Stimulated activated CD4-positive, alpha-beta T cell treated with anti-CD3 and anti-CD28 coated beads, Interleukin-1b, Interleukin-23, amount 100 ng/mL, for 24 hours (primary cell): ENCODE results near the gene PHACTR3.

Experiments used
- DNase-seq, 4 experiments: peaks; one replicate each; pipeline ENCODE4 v3.0.0-alpha.2; 2020; ENCODE audit warnings: low read depth in 4 of 4, low spot score in 1 of 4

PHACTR3 gene

GRCh38 chr20:59787538-59787890, 183.2 kb downstream of the PHACTR3 start:
- DNase-seq, result no peak

GRCh38 chr20:59788196-59788735, 183.9 kb downstream of the PHACTR3 start:
- DNase-seq, result no peak

- no peak for DNase-seq
Observed at GRCh38 chr20:59788811-59789397, 184.6 kb downstream of the PHACTR3 start.

- no peak for DNase-seq
Observed at GRCh38 chr20:59789686-59790085, 185.3 kb downstream of the PHACTR3 start.

GRCh38 chr20:59790346-59790745, 186.0 kb downstream of the PHACTR3 start:
- DNase-seq, result no peak

GRCh38 chr20:59792300-59792699, 188.0 kb downstream of the PHACTR3 start:
- DNase-seq, result no peak

GRCh38 chr20:59794555-59794954, 190.2 kb downstream of the PHACTR3 start:
- no peak for DNase-seq

- no peak for DNase-seq
Observed at GRCh38 chr20:59800309-59800708, 196.0 kb downstream of the PHACTR3 start.

- DNase-seq, result no peak
Observed at GRCh38 chr20:59802018-59802417, 197.7 kb downstream of the PHACTR3 start.

GRCh38 chr20:59802471-59803221, 198.3 kb downstream of the PHACTR3 start:
- DNase-seq, result no peak

- DNase-seq, result no peak
Observed at GRCh38 chr20:59804347-59804746, 200.0 kb downstream of the PHACTR3 start.

GRCh38 chr20:59804871-59805665, 200.7 kb downstream of the PHACTR3 start:
- no peak for DNase-seq

- no peak for DNase-seq
Observed at GRCh38 chr20:59805786-59806577, 201.6 kb downstream of the PHACTR3 start.

- DNase-seq, result no peak
Observed at GRCh38 chr20:59806578-59806975, 202.2 kb downstream of the PHACTR3 start.

- no peak for DNase-seq
Observed at GRCh38 chr20:59807909-59808728, 203.8 kb downstream of the PHACTR3 start.

- DNase-seq, result no peak
Observed at GRCh38 chr20:59808729-59809381, 204.5 kb downstream of the PHACTR3 start.

- no peak for DNase-seq
Observed at GRCh38 chr20:59809630-59810448, 205.5 kb downstream of the PHACTR3 start.

- DNase-seq, result no peak
Observed at GRCh38 chr20:59810449-59811187, 206.3 kb downstream of the PHACTR3 start.
